SIG-M5 treated with dmso at 0.1 percent for 504 hours (cell line): ENCODE measurements around the gene KANSL1.

Experiments used
- DNase-seq: peaks from one replicate; lab custom pipeline; 2025; ENCODE audit not compliant: unreplicated experiment; lab: John Stamatoyannopoulos, UW

The KANSL1 gene

DNA sequence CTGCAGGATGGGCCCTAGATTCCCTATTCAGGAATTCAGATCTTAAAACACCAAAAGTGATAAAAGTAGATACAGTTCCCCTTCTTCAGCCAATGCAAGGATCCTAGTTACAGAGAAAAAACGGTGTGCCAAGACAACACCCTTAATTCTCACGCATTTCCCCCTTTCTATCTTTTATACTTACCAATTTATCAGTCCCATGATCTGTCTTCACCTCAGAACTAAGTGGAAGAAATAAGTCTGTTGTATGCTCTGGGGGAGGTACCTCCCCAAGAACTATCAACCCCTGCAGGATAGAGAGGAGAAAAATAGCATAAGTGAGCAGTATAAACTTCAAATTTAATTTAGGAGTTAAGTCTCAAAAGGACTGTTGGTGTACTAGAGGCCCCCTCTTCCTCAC is 111.0 kb downstream of the KANSL1 start:
- DNase-seq, result no peak

DNA sequence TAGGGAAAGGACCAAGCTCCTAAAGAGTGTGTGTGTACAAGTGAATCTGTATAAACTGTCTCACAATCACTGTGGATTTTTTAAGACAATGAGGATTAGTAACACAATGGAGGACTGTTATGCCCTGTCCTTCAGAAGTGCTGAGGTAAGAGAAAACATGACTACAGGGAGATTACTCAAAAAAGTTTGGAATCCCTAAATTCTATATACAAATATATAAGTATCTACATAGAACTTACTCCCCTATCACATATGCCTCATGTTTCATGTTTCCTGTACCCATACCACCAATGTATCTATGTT is 112.3 kb downstream of the KANSL1 start:
- no peak for DNase-seq

DNA sequence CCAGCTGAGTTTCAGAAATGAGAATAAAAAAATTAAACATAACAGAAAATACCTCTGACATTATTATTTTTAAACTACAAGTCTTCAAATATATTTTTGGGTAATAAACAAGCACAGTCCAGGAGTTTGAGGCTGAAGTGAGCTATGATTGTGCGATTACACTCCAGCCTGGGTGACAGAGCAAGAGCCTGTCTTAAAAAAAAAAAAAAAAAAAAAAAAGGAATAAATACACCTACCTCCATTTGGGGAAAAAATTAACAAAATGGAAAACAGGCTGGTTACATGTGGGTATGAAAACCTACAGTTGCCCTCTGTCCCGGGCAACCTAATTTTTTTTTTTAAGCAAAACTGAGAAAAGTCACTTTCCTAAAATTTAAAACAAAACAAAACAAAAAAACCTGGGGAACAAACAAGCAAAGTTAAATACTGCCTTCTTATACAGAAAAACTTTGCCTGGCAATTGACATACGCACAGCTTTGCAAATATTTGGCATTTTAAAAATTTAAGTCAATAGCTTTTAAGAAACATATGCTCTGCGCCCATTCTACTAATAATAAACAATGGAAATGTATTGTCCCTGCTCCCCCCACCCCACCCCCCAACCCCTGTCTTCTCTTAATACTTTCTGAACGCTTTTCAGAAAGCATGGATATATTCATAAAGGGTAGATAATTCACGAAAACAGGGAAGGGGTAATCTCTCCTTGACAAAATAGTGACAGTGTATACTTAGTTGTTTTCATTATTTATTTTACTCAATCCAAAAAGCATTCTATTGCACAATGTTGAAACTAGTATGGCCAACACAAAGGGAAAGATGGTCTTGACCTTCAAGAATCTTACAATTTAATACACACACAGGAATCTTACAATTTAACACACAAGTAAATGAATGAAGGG is 112.9 kb downstream of the KANSL1 start:
- DNase-seq, result no peak

DNA sequence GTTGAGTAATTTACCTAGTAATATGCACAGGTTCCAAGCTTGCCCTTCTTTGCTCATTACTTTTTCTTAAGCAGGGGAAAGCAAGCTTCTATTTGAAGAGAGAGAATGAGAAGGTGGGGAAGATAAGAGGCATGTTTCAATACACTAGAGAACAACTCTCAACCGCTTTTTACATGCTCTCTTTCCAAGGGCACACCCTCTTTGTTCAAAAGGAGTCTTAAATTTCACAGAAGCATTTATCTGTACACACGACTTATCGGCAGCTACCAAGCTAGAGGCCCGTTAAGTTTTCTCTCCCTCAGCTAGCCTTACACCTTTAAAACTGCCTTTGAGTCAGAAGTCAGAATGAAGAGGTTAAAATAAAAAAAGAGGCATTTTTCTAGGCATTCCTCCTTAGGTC is 114.6 kb downstream of the KANSL1 start:
- no peak for DNase-seq

DNA sequence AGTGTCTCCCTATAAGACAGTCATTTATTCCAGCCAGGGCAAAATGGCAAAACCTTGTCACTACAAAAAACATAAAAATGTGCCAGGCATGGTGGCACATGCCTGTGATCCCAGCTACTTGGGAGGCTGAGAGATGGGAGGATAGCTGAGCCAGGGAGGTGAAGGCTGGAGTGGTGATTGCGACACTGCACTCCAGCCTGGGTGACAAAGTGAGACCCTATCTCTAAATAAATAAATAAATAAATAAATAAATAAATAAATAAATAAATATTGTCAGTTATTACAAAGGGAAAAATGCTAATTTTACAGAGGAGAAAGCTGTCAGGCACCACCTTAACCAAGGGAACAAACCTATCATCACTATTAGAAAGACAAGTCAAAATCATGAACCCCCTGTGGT is 118.7 kb downstream of the KANSL1 start:
- DNase-seq, result no peak

DNA sequence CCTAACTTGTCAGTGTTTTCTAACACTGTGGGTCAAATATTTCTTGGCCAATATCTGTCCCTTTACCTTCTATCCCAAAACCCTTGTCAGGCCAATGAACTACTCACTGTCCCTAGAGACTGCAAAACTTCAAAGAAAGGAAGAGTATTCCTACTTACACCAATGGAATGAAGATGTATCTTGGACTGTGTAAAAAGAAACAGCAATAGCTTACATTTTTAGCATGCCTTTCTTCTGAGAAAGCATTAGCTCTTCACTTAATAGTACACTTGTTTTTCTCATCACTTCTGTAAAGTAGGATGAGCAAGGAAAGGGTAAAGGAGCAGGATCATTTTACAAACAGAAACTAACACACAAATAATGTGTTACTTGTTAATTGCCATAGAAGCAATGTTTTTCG is 120.2 kb downstream of the KANSL1 start:
- DNase-seq, result no peak

DNA sequence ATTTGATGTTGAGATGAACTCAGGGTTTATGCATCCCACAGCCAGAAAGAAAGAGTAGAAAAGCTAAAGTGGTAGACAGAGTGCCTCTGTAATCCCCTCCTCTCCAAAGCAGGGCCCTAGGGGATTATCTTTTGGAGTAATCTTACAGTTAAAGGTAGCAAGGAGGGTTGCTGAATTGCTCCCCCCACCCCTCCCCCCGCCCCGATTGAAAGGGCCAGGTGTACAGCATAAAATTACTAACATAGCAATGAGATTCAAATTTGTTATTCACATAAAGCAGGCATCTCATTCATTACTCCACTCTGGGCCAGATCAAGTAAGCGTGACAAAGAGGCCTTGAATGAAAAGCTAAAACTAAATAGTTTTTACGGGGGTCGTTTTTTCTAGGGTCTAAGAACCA is 121.4 kb downstream of the KANSL1 start:
- DNase-seq, result no peak

DNA sequence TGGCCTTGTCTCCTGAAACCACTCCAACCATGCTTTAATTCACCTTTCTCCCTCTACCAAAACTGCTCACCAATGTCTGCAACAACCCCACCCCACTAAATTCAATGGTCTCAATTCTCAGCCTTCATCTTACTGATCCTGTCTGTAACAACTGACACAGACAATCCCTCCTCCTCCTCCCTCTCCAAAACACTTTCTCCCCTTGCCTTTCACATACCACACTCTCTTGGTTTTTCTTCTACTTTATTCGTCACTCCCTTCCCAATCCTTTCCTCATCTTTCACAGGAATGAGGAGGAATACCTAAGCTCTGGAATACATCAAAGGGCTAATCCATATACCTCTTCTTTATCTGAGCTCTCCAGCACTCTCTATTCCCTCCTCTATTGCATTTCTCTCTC is 128.8 kb downstream of the KANSL1 start:
- no peak for DNase-seq

DNA sequence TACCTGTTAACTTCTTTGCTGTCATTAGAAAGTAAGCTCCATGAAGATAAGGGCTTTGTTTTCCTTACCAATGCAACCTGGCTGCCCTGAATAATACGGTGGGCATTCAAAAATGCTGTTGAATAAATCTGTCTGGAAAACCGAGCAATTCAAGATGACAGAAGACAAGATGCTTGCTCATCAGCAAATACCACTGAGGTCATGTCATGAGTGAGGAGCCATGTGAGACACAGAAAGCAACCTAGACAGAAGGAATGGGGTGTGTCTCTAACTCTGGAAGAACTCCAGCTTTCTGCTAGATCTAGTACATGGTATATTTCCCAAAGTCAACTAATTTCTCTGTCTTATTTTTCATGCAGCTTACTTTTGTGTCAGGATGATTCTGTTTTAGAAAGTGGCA is 130.0 kb downstream of the KANSL1 start:
- no peak for DNase-seq

DNA sequence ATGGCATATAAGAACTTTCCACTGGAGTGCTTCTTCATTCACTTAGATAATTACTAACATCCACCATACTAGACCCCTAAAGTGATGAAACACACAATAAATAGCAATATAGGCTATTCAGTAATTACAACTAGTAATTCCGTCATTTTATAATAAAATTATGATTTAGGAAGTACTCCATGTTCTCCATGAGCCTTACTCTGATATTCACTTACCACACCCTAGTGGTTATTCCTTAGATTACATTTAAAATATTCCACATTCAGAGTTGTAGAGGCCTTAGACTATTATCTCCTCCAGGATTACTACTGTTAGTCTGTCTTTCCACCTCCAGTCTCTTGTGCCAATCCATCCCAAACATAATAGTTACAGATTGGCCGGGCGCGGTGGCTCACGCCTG is 131.8 kb downstream of the KANSL1 start:
- peak; percentile 8 for DNase-seq

DNA sequence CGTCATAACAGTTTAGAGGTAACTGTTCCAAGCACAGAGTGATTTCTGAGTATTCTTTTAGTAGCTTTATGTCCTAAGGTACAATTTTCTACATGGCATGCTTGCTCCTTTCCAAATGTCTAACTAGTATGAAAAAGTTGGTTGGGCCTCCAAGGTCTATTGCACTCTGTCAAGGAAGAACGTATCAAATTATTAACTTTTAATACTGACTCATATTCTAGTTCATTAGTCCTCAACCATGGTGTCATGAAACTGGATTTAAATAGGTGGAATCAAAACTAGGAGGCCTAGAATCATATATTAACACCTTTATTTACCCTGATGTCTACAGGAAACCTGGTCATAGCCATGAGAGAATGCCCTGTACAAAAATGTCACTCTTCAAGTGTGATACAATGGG is 132.8 kb downstream of the KANSL1 start:
- DNase-seq, result no peak

DNA sequence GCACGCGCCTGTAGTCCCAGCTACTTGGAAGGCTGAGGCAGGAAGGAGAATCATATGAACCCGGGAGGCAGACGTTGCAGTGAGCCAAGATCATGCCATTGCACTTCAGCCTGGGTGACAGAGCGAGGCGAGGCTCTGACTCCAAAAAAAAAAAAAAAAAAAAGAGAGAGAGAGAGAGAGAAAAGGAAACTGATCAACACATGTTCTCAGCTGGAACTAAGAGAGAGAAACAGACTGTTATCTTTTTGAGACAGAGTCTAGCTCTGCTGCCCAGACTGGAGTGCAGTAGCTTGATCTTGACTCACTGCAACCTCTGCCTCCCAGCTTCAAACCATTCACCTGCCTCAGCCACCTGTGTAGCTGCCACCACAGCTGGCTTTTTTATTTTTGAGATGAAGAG is 133.7 kb downstream of the KANSL1 start:
- no peak for DNase-seq

DNA sequence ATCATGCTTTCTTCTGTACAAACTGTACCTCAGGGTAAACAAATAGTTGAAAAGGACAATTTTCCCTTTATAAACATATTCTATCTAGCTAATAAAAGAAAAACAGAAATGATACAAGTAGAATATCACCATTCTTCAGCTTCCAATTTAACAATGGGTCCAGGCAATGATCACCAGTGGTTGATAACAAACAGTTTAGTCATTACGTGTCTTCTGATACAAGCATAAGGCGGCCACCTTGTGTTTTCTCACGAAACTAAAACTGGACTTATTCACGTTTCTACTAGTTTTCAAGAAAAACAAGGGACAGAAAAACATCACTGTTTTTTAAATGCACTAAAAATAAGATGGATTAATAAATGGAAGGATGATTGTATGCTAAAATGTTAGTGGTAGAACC is 135.9 kb downstream of the KANSL1 start:
- no peak for DNase-seq

DNA sequence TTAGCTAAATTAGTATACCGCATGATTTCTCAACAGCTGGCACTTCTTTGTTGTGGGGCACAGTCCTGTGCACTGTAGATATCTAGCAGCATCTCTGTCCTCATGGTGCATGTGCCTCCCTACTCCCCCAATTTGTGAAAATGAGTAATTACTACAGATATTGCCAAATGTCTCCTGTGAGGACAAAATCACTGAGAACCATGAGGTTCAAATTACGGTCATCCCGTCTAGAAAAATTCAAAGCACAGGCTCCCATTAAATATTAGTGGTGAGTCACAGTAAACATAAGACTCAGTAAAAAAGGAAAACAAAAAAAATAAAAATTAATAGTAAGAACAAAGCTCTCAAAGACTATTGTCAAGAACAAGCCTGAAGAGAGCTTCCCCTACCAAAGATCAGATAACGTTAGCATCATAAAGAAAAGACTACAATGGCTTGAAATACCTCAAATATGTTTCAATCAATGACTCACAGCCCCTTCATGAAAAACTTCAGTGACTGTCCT is 136.4 kb downstream of the KANSL1 start:
- peak; percentile 89 for DNase-seq

DNA sequence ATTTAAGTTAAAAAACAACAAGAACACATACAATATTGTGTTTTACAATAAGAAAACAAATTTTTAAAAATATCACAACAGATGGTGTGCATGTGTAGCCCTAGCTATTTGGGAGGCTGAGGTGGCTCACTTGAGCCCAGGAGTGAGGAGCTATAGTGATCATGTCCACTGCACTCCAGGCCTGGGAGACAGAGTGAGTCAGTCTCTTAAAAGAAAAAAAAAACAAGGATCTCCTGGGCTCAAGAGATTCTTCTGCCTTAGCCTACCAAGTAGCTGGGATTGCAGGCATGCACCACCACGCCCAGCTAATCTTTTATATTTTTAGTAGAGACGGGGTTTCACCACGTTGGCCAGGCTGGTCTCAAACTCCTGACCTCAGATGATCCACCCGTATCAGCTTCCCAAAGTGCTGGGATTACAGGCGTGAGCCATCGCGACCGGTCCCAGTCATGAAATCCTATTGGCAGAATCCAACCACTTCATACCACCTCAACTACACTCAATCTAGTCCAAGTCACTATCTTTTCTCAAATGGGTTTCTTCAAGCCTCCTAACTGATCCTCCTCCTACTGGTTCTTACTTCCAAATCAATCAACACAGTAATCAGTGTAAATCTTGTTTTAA is 139.2 kb downstream of the KANSL1 start:
- DNase-seq, result no peak

DNA sequence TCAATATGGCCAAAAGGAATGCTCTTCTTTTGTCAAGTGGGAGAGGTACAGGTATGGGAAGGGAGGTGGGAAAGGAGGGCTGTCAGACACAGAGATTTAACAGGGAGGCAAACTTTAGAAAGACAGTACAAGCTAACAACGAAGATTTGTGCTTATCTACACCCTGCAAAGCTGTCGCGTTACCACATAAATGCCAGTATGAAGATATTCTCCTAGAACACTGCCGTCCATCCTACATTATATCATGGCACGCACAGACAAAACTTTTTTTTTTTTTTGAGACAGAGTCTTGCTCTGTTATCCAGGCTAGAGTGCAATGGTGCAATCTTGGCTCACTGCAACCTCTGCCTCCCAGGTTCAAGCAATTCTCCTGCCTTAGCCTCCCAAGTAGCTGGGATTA is 143.6 kb downstream of the KANSL1 start:
- DNase-seq, result no peak

DNA sequence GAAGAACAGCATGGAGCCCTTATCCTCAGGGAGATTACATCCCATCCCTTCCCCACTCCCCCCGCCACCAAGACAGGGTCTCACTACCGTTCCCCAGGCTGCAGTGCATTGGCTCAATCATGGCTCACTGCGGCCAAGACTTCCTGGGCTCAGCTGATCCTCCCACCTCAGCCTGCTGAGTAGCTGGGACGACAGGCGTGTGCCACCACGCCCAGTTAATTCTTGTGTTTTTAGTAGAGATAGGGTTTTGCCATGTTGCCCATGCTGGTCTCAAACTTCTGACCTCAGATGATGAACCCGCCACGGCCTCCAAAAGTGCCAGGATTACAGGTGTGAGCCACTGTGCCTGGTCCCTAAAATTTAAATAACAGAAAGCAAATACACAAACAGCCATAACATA is 145.4 kb downstream of the KANSL1 start:
- DNase-seq, result no peak

DNA sequence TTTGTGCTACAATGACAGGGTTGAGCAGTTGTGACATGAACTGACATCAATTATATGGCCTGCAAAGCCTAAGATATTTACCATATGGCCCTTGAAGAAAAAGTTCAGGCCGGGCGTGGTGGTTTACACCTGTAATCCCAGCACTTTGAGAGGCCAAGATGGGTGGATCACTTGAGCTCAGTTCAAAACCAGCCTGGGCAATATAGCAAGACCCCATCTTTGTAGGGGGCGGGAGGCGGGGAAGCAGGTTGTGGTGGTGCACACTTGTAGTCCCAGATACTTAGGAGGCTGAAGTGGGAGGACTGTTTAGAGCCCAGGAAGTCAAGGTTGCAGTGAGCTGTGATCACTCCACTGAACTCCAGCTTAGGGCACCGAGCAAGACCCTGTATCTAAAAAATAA is 145.8 kb downstream of the KANSL1 start:
- DNase-seq, result no peak

DNA sequence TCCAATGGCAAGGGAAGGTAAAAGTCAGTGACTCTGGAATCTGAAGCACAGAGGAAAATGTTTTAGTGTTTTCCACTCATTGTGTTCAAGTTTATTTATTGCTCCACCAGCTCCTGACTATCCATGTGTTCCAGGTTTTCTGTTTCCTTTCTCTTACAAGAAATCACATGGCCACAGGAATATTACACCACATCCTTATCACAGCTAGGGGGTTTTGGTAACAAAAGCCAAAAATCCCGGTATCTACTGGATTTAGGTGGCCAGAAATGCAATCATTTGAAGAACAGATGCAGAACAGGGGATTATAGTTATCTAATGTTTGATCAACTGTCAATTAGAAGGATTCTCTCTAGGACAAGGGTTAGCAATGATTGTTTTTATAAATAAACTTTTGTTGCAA is 146.3 kb downstream of the KANSL1 start:
- no peak for DNase-seq

DNA sequence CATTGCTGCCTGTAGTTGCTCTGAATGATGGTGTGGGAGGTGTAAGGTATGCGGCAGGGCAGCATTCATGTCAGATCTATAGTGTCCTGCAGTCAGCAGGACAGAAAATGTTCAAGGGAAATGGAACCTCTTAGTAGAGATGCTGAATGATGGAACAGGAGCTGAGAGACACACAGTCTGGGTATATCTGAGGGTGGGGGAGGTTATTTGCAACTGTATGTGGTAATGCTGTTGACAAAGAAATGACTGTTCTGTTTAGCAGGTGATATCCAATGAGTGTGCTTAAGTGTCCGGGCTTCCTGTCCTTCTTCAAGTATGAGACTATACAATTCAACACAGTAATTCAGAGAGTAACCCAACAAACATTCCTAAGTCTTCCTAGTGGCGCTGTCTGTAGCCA is 147.6 kb downstream of the KANSL1 start:
- DNase-seq, result no peak

DNA sequence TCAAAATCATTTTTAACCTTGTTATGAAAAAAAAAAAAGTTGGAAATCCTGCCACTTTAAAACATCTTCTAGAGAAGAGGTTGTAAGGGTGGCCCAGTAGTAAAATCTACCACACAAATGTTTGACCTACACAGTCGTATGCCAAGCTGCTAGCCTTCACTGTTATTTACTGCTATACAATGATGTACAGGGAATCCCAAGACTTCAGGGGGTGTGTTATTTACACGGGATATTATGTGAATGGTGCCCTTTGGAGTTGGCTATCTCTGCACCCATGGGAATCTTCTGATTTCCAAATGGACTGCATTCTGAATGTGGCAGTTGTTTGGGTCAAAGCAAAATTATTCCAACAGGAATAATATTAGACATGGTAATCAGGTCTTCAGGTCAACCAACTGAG is 148.2 kb downstream of the KANSL1 start:
- DNase-seq, result no peak

DNA sequence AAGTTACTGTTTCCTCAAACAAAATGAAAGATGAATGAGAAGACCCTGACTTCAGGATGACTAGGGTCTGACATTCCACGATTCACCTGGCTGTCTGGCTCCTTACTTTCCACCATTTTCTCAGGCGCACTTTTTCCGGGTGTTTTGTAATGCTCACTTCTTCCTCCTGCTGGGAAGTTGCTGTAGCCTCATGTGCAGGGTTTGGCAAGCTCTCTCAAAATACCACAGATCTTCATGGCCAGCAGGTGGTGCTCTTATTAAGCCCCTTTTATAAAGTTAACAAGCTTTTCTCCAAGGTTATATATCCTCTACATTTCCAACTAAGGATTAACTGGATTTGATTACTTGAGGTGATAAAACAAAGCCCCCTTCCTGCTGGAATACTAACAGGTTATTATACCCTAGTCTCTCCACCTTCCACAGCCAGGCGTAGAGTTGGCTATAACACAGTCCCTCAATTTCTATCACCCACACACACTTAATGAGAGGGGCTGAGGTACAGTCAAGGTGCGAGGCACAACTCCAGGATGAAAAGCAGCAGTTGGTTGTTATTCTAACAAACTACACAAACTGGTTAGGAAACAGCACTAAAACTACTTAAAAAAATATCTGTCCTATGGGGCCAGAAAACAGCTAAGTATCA is 148.8 kb downstream of the KANSL1 start:
- DNase-seq, result peak; percentile 80
